22Rv1 (cell line): Measurements from ENCODE around the gene ABHD18.

Experiments
- CTCF ChIP-seq: fragments of 450-650 bp; IDR thresholded peaks from 2 replicates; pipeline ENCODE4 v1.5.1; 2017; ENCODE audit warnings: mild to moderate bottlenecking
- ZFX ChIP-seq: fragments of 450-650 bp; IDR thresholded peaks from 2 replicates; pipeline ENCODE4 v1.6.1; 2017; ENCODE audit warnings: antibody characterized with exemption, borderline replicate concordance

- no peak for TF ChIP-seq CTCF
- no peak for TF ChIP-seq ZFX
Observed at GRCh38 chr4:128006592-128006991, 41.4 kb downstream of the ABHD18 start.
